Vagina (tissue), 2 donors: ENCODE measurements around the gene STX5. TPM values are rescaled to one million over a fixed set of nuclear protein-coding genes. Genes with fewer than 3 reads are reported as not detected.
A peak's percentile ranks its signal among the peaks of the same experiment; 100 is the strongest.
"Not testable (repeated sequence)": the region's sequence is repeated elsewhere in the genome, so short reads cannot be mapped to it uniquely, and the experiment has no call there.

Source experiments
- DNase-seq, 2 donors: peaks; one replicate each; pipeline ENCODE4 v3.0.0-alpha.2; 2017; ENCODE audit errors: extremely low spot score in 2 of 2
- H3K27ac ChIP-seq: fragments of 200-600 bp; sonication (generic); one replicate; pipeline ENCODE4 v1.5.1; 2019
- H3K27me3 ChIP-seq: fragments of 200-600 bp; sonication (generic); one replicate; pipeline ENCODE4 v1.5.1; 2019
- H3K36me3 ChIP-seq, 2 donors: fragments of 200-600 bp; sonication (generic); one replicate each; pipeline ENCODE4 v1.5.1; 2017 to 2019
- H3K4me1 ChIP-seq: fragments of 200-600 bp; sonication (generic); one replicate; pipeline ENCODE4 v1.5.1; 2019
- H3K4me3 ChIP-seq, 2 donors: fragments of 200-600 bp; sonication (generic); 1 replicate in 1 of 2; 2 replicates in 1 of 2; pipeline ENCODE4 v1.5.1; 2016 to 2019
- H3K9me3 ChIP-seq: fragments of 200-600 bp; sonication (generic); one replicate; pipeline ENCODE4 v1.5.1; 2019
- POLR2A ChIP-seq, 2 donors: fragments of 450-650 bp; IDR thresholded peaks; one replicate each; pipeline ENCODE4 v1.6.1; 2017; ENCODE audit warnings: antibody characterized with exemption in 2 of 2, mild to moderate bottlenecking in 2 of 2, moderate library complexity in 2 of 2
- POLR2AphosphoS5 ChIP-seq, 2 donors: sonication (generic); formaldehyde crosslinking; IDR thresholded peaks; one replicate each; pipeline ENCODE4 v1.9.0; 2017; ENCODE audit warnings: antibody characterized with exemption in 2 of 2, mild to moderate bottlenecking in 2 of 2, low read depth in 1 of 2; ENCODE audit not compliant: insufficient read depth in 1 of 2
- intact Hi-C: fragments of 100-400 bp; cut with DNase I; formaldehyde crosslinking; loops from one replicate; pipeline ENCODE4 v1.15.1; 2023
- total RNA-seq: library from RNA; depleted of rRNA; stranded (reverse); fragments of >200 nt; gene quantifications from one replicate; pipeline ENCODE4 v1.2.3, GENCODE V29; 2016
- TF ChIP-seq, protein P1 (sequence below), 3 experiments: fragments of 450-650 bp in 2 of 3; fragments of 200-600 bp in 1 of 3; sonication (generic) in 1 of 3; IDR thresholded peaks; one replicate each; pipeline ENCODE4 v1.5.1; 2017 to 2019; ENCODE audit warnings: antibody characterized with exemption in 3 of 3, mild to moderate bottlenecking in 2 of 3, moderate library complexity in 2 of 3

The STX5 gene
- total RNA-seq, 1 donor from 2014 or later = 35.6 TPM

DNA sequence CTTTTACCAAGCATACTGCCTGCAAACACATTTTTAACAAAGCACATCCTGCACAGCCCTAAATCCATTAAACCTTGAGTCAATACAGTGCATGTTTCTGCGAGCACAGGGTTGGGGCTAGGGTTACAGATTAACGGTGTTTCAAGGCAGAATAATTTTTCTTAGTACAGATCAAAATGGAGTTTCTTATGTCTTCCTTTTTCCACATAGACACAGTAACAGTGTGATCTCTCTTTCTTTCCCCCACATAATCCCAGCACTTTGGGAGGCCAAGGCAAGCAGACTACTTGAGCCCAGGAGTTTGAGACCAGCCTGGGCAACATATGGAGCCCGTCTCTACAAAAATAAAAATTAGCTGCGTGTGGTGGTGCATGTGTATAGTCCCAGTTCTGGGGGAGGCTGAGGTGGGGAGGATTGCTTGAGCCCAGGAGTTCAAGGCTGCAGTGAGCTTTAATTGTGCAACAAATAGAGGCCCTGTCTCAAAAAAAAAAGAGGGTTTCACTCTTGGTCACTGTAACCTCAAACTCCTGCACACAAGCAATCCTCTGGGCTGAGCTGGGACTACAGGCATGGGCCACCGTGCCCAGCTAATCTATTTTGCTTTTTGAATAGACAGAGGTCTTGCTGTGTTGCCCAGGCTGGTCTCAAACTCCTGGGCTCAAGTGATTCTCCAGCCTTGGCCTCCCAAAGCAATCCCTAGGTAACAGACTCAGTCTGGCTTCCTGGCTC, 29.1 kb upstream of the STX5 start:
- H3K9me3 ChIP-seq = no peaks in the 10 kb centered on the region
- intact Hi-C loops = loop anchor here (5.0 kb wide), 1 partner anchor 74 kb away; the partner anchor contains the start of gene TMEM179B
- H3K27me3 ChIP-seq = no peaks in the 10 kb centered on the region
- no peak for DNase-seq
- no peaks in the 10 kb centered on the region for H3K36me3 ChIP-seq
- no peak overlapping the region for H3K27ac ChIP-seq
- H3K4me3 ChIP-seq = no peak overlapping the region
- no peak for TF ChIP-seq POLR2AphosphoS5 (IDR thresholded peaks at IDR 0.05; ENCODE audit: insufficient read depth in 1 of 2, low read depth in 1 of 2)
- H3K4me1 ChIP-seq = peaks cover 19% of the 10 kb centered on the region

DNA sequence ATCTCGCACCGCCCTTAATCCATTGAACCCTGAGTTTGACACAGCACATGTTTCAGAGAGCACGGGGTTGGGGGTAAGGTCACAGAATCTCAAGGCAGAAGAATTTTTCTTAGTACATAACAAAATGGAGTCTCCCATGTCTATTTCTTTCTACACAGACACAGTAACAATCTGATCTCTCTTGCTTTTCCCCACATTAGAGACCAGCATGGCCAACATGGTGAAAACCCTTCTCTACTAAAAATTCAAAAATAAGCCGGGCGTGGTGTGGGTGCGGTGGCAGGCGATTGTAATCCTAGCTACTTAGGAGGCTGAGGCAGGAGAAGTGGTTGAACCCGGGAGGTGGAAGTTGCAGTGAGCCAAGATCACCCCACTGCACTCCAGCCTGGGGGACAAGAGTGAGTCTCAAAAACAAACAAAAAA, 27.4 kb upstream of the STX5 start:
- H3K4me3 ChIP-seq, H3K27ac ChIP-seq, DNase-seq, H3K36me3 ChIP-seq, intact Hi-C loops, H3K27me3 ChIP-seq, H3K9me3 ChIP-seq: not testable (repeated sequence)
- peaks cover 26% of the 10 kb centered on the region for H3K4me1 ChIP-seq

DNA sequence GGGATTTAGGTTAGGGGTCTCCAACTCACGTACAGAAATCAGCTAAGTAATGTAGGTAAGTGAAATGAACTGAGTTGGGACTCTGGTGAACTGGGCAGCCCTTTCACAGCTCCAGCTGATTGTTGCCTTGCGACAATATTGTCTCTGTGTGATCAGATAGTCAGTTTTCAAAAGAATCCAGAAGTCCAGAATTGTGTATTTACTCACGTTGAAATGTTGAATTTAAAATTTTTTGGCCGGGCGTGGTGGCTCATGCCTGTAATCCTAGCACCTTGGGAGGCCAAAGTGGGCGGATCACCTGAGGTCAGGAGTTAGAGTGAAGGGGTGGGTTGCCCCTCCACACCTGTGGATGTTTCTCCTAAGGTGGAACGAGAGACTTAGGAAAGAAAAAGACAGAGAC, 26.4 kb upstream of the STX5 start:
- Histone ChIP-seq H3K4me1 (peaks cover 37% of the 10 kb centered on the region), H3K9me3 (no peaks in the 10 kb centered on the region), H3K27ac (no peak overlapping the region), H3K36me3 (peaks cover 0 to 7% of the 10 kb centered on the region in 2 donors), H3K4me3 (no peak overlapping the region), H3K27me3 (no peaks in the 10 kb centered on the region)
- no peak for TF ChIP-seq POLR2AphosphoS5 (IDR thresholded peaks at IDR 0.05; ENCODE audit: insufficient read depth in 1 of 2, low read depth in 1 of 2)
- no peak for TF ChIP-seq POLR2A (IDR thresholded peaks at IDR 0.05)
- intact Hi-C loops = no loop called here
- no peak for DNase-seq

DNA sequence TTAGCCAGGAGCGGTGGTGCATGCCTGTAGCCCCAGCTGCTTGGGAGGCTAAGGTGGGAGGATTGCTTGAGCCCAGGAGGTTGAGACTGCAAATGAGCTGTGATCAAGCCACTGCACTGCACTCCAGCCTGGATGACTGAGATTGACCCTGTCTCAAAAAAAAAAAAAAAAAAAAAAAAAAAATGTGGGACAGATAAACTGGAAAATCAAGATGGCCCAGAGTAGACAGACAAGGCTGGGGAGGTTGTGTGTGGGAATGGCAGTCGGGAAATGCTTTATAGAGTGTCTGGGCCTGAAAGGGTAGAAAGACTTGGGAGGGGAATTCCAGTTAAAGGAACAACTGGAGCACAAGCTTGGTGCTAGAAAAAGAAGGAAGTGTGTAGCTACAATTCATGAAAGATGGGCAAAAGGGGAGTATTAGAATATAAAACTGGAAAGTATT, 25.7 kb upstream of the STX5 start:
- peaks cover 0 to 13% of the 10 kb centered on the region in 2 donors for H3K36me3 ChIP-seq
- no peak overlapping the region for H3K4me3 ChIP-seq
- H3K4me1 ChIP-seq = peaks cover 39% of the 10 kb centered on the region
- no peak overlapping the region for H3K27ac ChIP-seq
- H3K27me3 ChIP-seq = no peaks in the 10 kb centered on the region
- no peaks in the 10 kb centered on the region for H3K9me3 ChIP-seq
- DNase-seq = no peak
- intact Hi-C loops = no loop called here
- TF ChIP-seq POLR2A (IDR thresholded peaks at IDR 0.05) (no peak), POLR2AphosphoS5 (IDR thresholded peaks at IDR 0.05; ENCODE audit: insufficient read depth in 1 of 2, low read depth in 1 of 2) (peak in 1 of 2 donors; percentile 34)
- TF ChIP-seq, protein P1, sequence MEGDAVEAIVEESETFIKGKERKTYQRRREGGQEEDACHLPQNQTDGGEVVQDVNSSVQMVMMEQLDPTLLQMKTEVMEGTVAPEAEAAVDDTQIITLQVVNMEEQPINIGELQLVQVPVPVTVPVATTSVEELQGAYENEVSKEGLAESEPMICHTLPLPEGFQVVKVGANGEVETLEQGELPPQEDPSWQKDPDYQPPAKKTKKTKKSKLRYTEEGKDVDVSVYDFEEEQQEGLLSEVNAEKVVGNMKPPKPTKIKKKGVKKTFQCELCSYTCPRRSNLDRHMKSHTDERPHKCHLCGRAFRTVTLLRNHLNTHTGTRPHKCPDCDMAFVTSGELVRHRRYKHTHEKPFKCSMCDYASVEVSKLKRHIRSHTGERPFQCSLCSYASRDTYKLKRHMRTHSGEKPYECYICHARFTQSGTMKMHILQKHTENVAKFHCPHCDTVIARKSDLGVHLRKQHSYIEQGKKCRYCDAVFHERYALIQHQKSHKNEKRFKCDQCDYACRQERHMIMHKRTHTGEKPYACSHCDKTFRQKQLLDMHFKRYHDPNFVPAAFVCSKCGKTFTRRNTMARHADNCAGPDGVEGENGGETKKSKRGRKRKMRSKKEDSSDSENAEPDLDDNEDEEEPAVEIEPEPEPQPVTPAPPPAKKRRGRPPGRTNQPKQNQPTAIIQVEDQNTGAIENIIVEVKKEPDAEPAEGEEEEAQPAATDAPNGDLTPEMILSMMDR (IDR thresholded peaks at IDR 0.05) = no peak

DNA sequence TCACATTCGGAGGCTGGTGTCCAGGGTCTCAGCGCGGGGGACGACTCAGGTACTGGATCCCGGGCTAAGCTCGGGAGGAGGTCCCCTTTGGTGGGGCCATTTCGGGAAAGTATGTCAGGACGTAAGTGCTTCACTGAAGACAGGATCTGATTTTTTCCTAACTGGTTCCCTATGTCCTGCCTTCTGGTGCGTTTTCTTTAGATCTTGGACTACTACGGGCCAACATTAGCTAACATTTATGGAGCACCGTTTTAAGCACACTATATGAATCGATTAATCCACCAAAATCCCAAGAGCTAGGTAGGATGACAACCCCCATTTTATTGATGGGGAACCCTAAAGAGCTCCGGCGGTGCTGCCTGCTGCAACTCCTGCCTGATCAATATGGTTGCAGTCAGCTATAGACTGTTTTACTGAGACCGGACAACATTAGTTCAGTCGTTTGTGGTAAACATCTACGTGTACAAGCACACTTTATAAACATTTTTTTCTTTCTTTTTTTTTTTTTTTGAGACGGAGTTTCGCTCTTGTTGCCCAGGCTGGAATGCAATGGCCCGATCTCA, 24.6 kb upstream of the STX5 start:
- TF ChIP-seq, protein P1 (IDR thresholded peaks at IDR 0.05) = no peak
- TF ChIP-seq POLR2AphosphoS5 (IDR thresholded peaks at IDR 0.05; ENCODE audit: insufficient read depth in 1 of 2, low read depth in 1 of 2) = no peak
- no peak for TF ChIP-seq POLR2A (IDR thresholded peaks at IDR 0.05)
- Histone ChIP-seq H3K4me3 (peak overlapping the region; percentile 48 to 79), H3K27ac (peak overlapping the region; percentile 65), H3K27me3 (no peaks in the 10 kb centered on the region), H3K9me3 (no peaks in the 10 kb centered on the region), H3K4me1 (peaks cover 39% of the 10 kb centered on the region), H3K36me3 (peaks cover 0 to 21% of the 10 kb centered on the region in 2 donors)
- intact Hi-C loops = no loop called here
- no peak for DNase-seq

DNA sequence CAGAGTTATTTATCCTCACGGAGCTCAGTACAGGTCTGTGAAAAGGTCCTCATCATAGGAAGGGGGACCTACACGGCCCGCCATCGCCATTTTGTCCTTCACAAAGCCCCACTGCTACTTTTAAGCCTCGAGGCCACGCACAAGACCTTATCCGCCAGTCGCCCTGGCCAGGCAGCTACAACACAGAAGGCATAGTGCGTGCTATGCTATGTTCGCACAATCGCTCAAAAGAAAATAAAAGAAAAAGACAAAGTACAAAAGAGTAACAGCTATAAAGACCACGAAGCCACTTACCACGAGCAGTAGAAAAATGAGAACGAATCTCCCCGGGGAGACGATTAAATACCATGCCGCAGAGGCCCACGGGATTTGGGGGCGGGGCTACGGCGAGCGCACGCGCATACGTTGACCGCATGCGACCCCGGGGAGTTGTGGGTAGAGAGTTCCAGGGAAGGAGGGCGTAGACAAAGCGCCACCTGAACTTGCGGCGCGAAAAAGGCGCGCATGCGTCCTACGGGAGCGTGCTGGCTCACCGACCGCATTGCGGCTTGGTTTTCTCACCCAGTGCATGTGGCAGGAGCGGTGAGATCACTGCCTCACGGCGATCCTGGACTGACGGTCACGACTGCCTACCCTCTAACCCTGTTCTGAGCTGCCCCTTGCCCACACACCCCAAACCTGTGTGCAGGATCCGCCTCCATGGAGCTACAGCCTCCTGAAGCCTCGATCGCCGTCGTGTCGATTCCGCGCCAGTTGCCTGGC, 23.9 kb upstream of the STX5 start:
- intact Hi-C loops = no loop called here
- peaks cover 39% of the 10 kb centered on the region for H3K4me1 ChIP-seq
- peak overlapping the region; percentile 74 for H3K27ac ChIP-seq

More for the DNA sequence above, 23.9 kb upstream of the STX5 start:
- Histone ChIP-seq H3K9me3 (no peaks in the 10 kb centered on the region), H3K27me3 (no peaks in the 10 kb centered on the region), H3K36me3 (peaks cover 0 to 21% of the 10 kb centered on the region in 2 donors), H3K4me3 (peak overlapping the region; percentile 48 to 79)
- peak; percentile 98 to 99 for DNase-seq
- TF ChIP-seq POLR2A (IDR thresholded peaks at IDR 0.05) (peak in 1 of 2 donors; percentile 92), POLR2AphosphoS5 (IDR thresholded peaks at IDR 0.05; ENCODE audit: insufficient read depth in 1 of 2, low read depth in 1 of 2) (peak; percentile 98 to 100)
- TF ChIP-seq, protein P1 (IDR thresholded peaks at IDR 0.05) = no peak
